Endodermal cell (in vitro differentiated cells): ENCODE measurements around the gene SLC25A6. TPM values are rescaled to one million over a fixed set of nuclear protein-coding genes. Genes with fewer than 3 reads are reported as not detected.

Source experiments
- DNase-seq: peaks from one replicate; pipeline ENCODE4 v3.0.0-alpha.2; 2017
- H3K27ac ChIP-seq: 2 replicates; pipeline ENCODE4 v1.5.1; 2013; ENCODE audit warnings: mild to moderate bottlenecking, low read depth, low read length, moderate library complexity
- H3K27me3 ChIP-seq: 2 replicates; pipeline ENCODE4 v1.6.1; 2013; ENCODE audit warnings: mild to moderate bottlenecking, low read length, moderate library complexity; ENCODE audit not compliant: insufficient read depth, control insufficient read depth, poor library complexity, severe bottlenecking
- H3K36me3 ChIP-seq: 2 replicates; pipeline ENCODE4 v1.7.0; 2013; ENCODE audit warnings: mild to moderate bottlenecking, low read length, moderate library complexity; ENCODE audit not compliant: control insufficient read depth, insufficient read depth
- H3K4me1 ChIP-seq: one replicate; pipeline ENCODE4 v1.7.0; 2013; ENCODE audit warnings: low read length; ENCODE audit not compliant: control insufficient read depth, insufficient read depth
- H3K4me3 ChIP-seq: 2 replicates; pipeline ENCODE4 v1.5.1; 2013; ENCODE audit warnings: mild to moderate bottlenecking, low read length, moderate library complexity
- H3K9ac ChIP-seq: 2 replicates; pipeline ENCODE4 v1.6.1; 2013; ENCODE audit warnings: mild to moderate bottlenecking, low read length, moderate library complexity; ENCODE audit not compliant: poor library complexity, severe bottlenecking; ENCODE audit errors: extremely low read depth
- H3K9me3 ChIP-seq: 2 replicates; pipeline ENCODE4 v1.6.1; 2013; ENCODE audit warnings: mild to moderate bottlenecking, low read length, moderate library complexity; ENCODE audit not compliant: control insufficient read depth
- H3K27ac Mint-ChIP-seq: 2 replicates; pipeline ENCODE4 v1.8.0; 2020; ENCODE audit warnings: mixed read lengths
- H3K27me3 Mint-ChIP-seq: 2 replicates; pipeline ENCODE4 v1.8.0; 2021; ENCODE audit warnings: mild to moderate bottlenecking, mixed read lengths; ENCODE audit not compliant: insufficient read depth
- H3K36me3 Mint-ChIP-seq: 2 replicates; pipeline ENCODE4 v1.8.0; 2020; ENCODE audit warnings: low read depth, mixed read lengths
- H3K4me1 Mint-ChIP-seq: 2 replicates; pipeline ENCODE4 v1.8.0; 2020; ENCODE audit warnings: mixed read lengths
- H3K4me3 Mint-ChIP-seq: 2 replicates; pipeline ENCODE4 v1.8.0; 2020; ENCODE audit warnings: mild to moderate bottlenecking, moderate library complexity, mixed read lengths
- H3K9me3 Mint-ChIP-seq: 2 replicates; pipeline ENCODE4 v1.8.0; 2020; ENCODE audit warnings: mild to moderate bottlenecking, mixed read lengths
- CTCF ChIP-seq: fragments of 200-600 bp; sonication (generic); conservative IDR thresholded peaks from 2 replicates; pipeline ENCODE4 v1.5.0; 2021; ENCODE audit warnings: antibody characterized with exemption, mild to moderate bottlenecking
- WGBS, 2 experiments: methylation state at CpG; one replicate each; pipeline versions ENCODE4 v1.1.5 to v1.1.7; 2013; ENCODE audit warnings: missing lambda C conversion rate in 2 of 2, mixed read lengths in 1 of 2; ENCODE audit not compliant: insufficient coverage in 1 of 2, insufficient read length in 1 of 2; 5-methylcytosine and 5-hydroxymethylcytosine counted together
- long read RNA-seq, 4 experiments: library from polyadenylated mRNA in 2 of 4; library from RNA in 1 of 4; library from capped mRNA in 1 of 4; stranded (forward) in 3 of 4; unstranded in 1 of 4; transcript quantifications; one replicate each; pipeline ENCODE4 v2.0.0, GENCODE V29; 2020 to 2021; ENCODE audit warnings: inconsistent platforms in 1 of 4
- polyA plus RNA-seq, 2 experiments: library from polyadenylated mRNA; stranded (reverse); fragments of 50-300 nt; gene quantifications; one replicate each; pipeline ENCODE4 v1.2.3, GENCODE V29; 2013
- total RNA-seq, 2 donors: library from RNA; stranded (reverse); fragmentation: NEBNext Ultra II Directional in 1 of 2; extraction: Animal tissue kit (Norgen Biotek cat#: 25700) in 1 of 2; gene quantifications; 2 replicates in 1 of 2; 3 replicates in 1 of 2; pipeline ENCODE4 v1.2.1, GENCODE V29; 2021

The SLC25A6 gene
- 100 to 1,000 TPM; 424 to 429 TPM for total RNA-seq
- 420 TPM for polyA plus RNA-seq (2013, experiment 1 of 2)
- 381 TPM for polyA plus RNA-seq (2013, experiment 2 of 2)
- long read RNA-seq, experiment 1, transcript SLC25A6-201 (4 exons, 2,062 nt), result major isoform, 395 of 474 reads
- long read RNA-seq, experiment 1, partial matches to known transcripts, result 69 of 474 reads
- long read RNA-seq, experiment 1, other reads (novel, unspliced or antisense), result 10 of 474 reads
- long read RNA-seq, experiment 2, transcript SLC25A6-201 (4 exons, 2,062 nt), result major isoform, 754 of 786 reads
- long read RNA-seq, experiment 2, partial matches to known transcripts, result 19 of 786 reads
- long read RNA-seq, experiment 2, other reads (novel, unspliced or antisense), result 13 of 786 reads
- long read RNA-seq, experiment 3, transcript SLC25A6-201 (4 exons, 2,062 nt), result major isoform, 3,222 of 3,317 reads
- long read RNA-seq, experiment 3, partial matches to known transcripts, result 38 of 3,317 reads
- long read RNA-seq, experiment 3, other reads (novel, unspliced or antisense), result 57 of 3,317 reads
- long read RNA-seq, experiment 4, transcript SLC25A6-201 (4 exons, 2,062 nt), result major isoform, 2,250 of 2,347 reads
- long read RNA-seq, experiment 4, partial matches to known transcripts, result 62 of 2,347 reads
- long read RNA-seq, experiment 4, other reads (novel, unspliced or antisense), result 35 of 2,347 reads

DNA sequence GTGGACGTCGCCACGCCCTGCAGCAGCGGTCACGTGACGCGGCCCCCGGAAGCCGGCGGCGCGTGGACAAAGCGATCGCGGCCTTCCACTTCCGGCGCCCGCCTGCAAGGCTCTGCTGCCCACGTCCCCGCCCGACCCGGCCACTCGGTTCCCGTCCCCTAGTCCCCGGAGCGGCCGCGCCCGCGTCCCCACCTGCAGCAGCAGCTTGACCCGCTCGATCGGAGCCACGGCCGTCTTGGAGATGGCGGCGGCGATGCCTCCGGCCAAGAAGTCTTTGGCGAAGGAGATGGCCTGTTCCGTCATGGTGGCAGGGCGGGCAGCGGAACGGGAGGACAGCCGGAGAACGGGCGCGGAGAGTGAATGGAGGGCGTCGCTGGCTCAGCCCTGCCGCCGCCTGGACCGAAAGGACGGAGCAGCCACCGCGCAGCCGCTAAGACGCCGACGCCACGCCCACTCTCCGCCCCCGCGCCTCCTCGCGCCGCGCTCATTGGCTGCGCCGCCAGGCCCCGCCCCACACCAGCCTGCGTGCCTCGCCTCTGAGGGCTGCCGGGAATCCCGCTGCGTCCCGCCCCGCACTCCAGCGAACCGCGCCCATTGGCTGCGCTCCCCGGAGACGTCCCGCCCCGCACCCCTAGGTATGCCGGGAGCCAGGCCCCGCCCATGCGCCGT, at the start of gene SLC25A6:
Gene SLC25A6 (minus strand): TSS at position 407 of the 669 bp plus-strand sequence. CDS start 104 bp downstream, at position 303.
- no peaks in the 10 kb centered on the region for H3K9me3 ChIP-seq
- H3K4me3 Mint-ChIP-seq, result peak within 1 kb of the TSS; percentile 90
- 0% methylated on average over 51 to 90 of the region's 90 CpGs for WGBS, 2 experiments
- peaks cover 3% of the 10 kb centered on the region for H3K4me1 ChIP-seq
- peaks cover 61% of the 10 kb centered on the region for H3K36me3 Mint-ChIP-seq
- H3K27ac Mint-ChIP-seq, result peak within 1 kb of the TSS; percentile 95
- H3K36me3 ChIP-seq, result peaks cover 57% of the 10 kb centered on the region
- H3K27me3 ChIP-seq, result no peaks in the 10 kb centered on the region
- TF ChIP-seq CTCF, result peak; percentile 52
- no peaks in the 10 kb centered on the region for H3K9me3 Mint-ChIP-seq
- H3K27me3 Mint-ChIP-seq, result no peaks in the 10 kb centered on the region
- H3K9ac ChIP-seq, result peak within 1 kb of the TSS; percentile 95
- peak within 1 kb of the TSS; percentile 99 for H3K27ac ChIP-seq
- H3K4me1 Mint-ChIP-seq, result peaks cover 7% of the 10 kb centered on the region
- peak within 1 kb of the TSS; percentile 98 for H3K4me3 ChIP-seq
- peak; percentile 99 for DNase-seq

DNA sequence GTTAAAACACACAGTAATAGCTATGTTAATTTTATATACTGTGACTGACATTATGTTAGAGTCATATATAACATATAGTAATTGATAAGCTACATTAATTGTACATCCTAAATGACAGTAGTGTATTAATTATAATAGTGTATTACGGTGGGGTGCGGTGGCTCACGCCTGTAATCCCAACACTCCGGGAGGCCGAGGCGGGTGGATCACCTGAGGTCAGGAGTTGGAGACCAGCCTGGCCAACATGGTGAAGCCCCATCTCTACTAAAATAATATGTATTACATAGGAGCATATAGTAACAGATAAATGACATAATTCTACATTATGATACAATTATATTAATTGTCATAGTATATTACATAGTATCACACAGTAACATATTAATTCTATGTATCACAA, 48.6 kb upstream of the SLC25A6 start:
- Histone ChIP-seq H3K36me3 (peaks cover 45% of the 10 kb centered on the region), H3K9me3 (peaks cover 5% of the 10 kb centered on the region), H3K27me3 (no peaks in the 10 kb centered on the region), H3K4me1 (no peaks in the 10 kb centered on the region), H3K27ac (no peak overlapping the region), H3K4me3 (no peak overlapping the region), H3K9ac (no peak overlapping the region)
- no peak overlapping the region for H3K4me3 Mint-ChIP-seq
- peaks cover 32% of the 10 kb centered on the region for H3K9me3 Mint-ChIP-seq
- H3K27ac Mint-ChIP-seq, result no peak overlapping the region
- H3K27me3 Mint-ChIP-seq, result no peaks in the 10 kb centered on the region
- peaks cover 74% of the 10 kb centered on the region for H3K36me3 Mint-ChIP-seq
- no peak for TF ChIP-seq CTCF
- WGBS, 2 experiments, result 80 to 100% methylated on average over 1 to 6 of the region's 6 CpGs
- no peak for DNase-seq
- H3K4me1 Mint-ChIP-seq, result no peaks in the 10 kb centered on the region

- no peaks in the 10 kb centered on the region for H3K27me3 Mint-ChIP-seq
- Histone ChIP-seq H3K27me3 (no peaks in the 10 kb centered on the region), H3K4me1 (no peaks in the 10 kb centered on the region), H3K36me3 (peaks cover 40% of the 10 kb centered on the region), H3K9me3 (no peaks in the 10 kb centered on the region), H3K27ac (no peak overlapping the region), H3K9ac (no peak overlapping the region), H3K4me3 (no peak overlapping the region)
- H3K4me3 Mint-ChIP-seq, result no peak overlapping the region
- H3K9me3 Mint-ChIP-seq, result no peaks in the 10 kb centered on the region
- no peak overlapping the region for H3K27ac Mint-ChIP-seq
- H3K36me3 Mint-ChIP-seq, result peaks cover 56% of the 10 kb centered on the region
- no peaks in the 10 kb centered on the region for H3K4me1 Mint-ChIP-seq
- DNase-seq, result peak; percentile 36
- WGBS, 2 experiments, result 93% methylated on average over 12 to 20 of the region's 20 CpGs
- no peak for TF ChIP-seq CTCF
Measured at GRCh38 chrX:1435241-1435895, 43.5 kb upstream of the SLC25A6 start.
